ENCODE data around the gene TXNRD2.

TXNRD2 gene

DNA sequence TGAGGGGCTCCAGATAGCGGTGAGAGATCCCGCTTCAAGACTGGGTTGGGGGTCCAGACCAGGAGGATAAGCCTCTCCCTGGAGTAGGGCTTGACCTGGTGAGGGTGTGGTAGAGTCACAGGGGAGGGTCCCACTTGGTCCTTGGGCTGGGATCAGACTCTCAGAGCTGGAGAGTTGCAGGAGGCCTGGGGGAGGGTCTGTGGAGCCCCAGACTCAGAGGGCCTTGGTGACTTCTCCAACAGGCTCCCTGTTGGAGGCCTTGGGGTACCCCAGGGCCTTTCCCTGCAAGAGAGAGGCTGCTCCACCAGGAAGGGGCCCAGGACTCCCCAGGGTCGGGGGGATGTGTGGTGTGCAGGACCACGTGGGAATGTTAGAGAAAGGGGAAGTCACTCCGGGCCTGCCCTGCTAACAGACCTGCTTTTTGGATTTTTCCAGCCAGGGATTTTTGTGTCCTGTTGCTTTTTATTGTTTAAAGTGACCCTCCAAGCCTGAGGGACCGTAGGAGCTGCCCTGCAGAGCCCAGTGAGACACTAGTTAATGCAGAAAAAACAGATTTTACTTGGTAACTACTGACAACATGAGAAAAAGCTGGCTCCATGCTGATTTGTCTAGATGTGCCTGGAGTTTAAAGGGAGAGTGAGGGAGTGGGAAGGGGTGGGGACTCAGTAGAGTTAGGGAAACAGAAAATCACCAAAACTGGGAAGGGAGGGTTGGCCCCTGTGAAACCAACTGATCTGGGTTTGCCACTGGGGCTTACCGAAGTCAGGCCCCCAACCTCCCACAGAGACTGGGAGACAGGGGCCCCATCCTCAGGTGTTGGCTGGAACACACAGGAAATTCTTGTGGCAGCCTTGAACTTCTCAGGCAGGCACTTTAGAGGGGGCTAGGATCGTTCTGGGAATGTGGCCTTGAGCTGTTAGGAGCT is 801 bp upstream of the TXNRD2 start:
- H3K23ac ChIP-seq (ENCODE audit: low read length in 2 of 2) = peak overlapping the region in 1 of 2 experiments; percentile 91
- peak overlapping the region; percentile 58 to 91 for H3K4me3 ChIP-seq (ENCODE audit: insufficient read depth in 1 of 2, low read depth in 1 of 2, low read length in 2 of 2)
- WGBS = 26% methylated on average over 8 of the region's 8 CpGs
- H3K27me3 ChIP-seq (ENCODE audit: control insufficient read depth in 1 of 2, insufficient read depth in 1 of 2, low read length in 2 of 2) = no peaks in the 10 kb centered on the region
- peak overlapping the region; percentile 90 for H2BK15ac ChIP-seq (ENCODE audit: low read depth, poor library complexity, severe bottlenecking)
- H2BK12ac ChIP-seq (ENCODE audit: low read length in 2 of 2) = peak overlapping the region; percentile 77 to 79
- H3K14ac ChIP-seq (ENCODE audit: low read length in 2 of 2) = peak overlapping the region; percentile 87 to 92
- peak overlapping the region; percentile 91 for H4K8ac ChIP-seq (ENCODE audit: low read length)
- H2BK5ac ChIP-seq (ENCODE audit: low read depth, low read length, poor library complexity, severe bottlenecking) = peak overlapping the region; percentile 99
- peak; percentile 68 for DNase-seq
- peaks cover 0 to 3% of the 10 kb centered on the region in 2 experiments for H3K36me3 ChIP-seq (ENCODE audit: control insufficient read depth in 1 of 2, insufficient read depth in 2 of 2, low read depth in 1 of 2, low read length in 2 of 2)
- peak overlapping the region; percentile 91 for H2BK120ac ChIP-seq (ENCODE audit: low read depth, low read length)
- peak overlapping the region; percentile 79 to 96 for H3K18ac ChIP-seq (ENCODE audit: low read depth in 1 of 2, low read length in 2 of 2)
- H3K4me1 ChIP-seq (ENCODE audit: control insufficient read depth, insufficient read depth, low read depth, low read length) = peaks cover 27% of the 10 kb centered on the region
- peak overlapping the region; percentile 68 for H3K4me2 ChIP-seq (ENCODE audit: low read length, poor library complexity, severe bottlenecking)
- peaks cover 7% of the 10 kb centered on the region for H3K79me1 ChIP-seq (replicated peaks; ENCODE audit: low read length, poor library complexity, severe bottlenecking)
- H3K27ac ChIP-seq (ENCODE audit: low read length, poor library complexity, severe bottlenecking) = peak overlapping the region; percentile 97
- peak overlapping the region; percentile 99 for H3K9ac ChIP-seq (ENCODE audit: low read length)
- peak overlapping the region; percentile 98 for H2AK5ac ChIP-seq (ENCODE audit: low read length, severe bottlenecking)
- H4K91ac ChIP-seq (ENCODE audit: low read length) = peak overlapping the region; percentile 93
- H3K4ac ChIP-seq (ENCODE audit: low read depth in 1 of 2, low read length in 2 of 2) = peak overlapping the region; percentile 36 to 56
- H3K9me3 ChIP-seq (ENCODE audit: control insufficient read depth, low read length) = no peaks in the 10 kb centered on the region
- peak overlapping the region; percentile 44 for H2AFZ ChIP-seq (ENCODE audit: low read depth, low read length)

DNA sequence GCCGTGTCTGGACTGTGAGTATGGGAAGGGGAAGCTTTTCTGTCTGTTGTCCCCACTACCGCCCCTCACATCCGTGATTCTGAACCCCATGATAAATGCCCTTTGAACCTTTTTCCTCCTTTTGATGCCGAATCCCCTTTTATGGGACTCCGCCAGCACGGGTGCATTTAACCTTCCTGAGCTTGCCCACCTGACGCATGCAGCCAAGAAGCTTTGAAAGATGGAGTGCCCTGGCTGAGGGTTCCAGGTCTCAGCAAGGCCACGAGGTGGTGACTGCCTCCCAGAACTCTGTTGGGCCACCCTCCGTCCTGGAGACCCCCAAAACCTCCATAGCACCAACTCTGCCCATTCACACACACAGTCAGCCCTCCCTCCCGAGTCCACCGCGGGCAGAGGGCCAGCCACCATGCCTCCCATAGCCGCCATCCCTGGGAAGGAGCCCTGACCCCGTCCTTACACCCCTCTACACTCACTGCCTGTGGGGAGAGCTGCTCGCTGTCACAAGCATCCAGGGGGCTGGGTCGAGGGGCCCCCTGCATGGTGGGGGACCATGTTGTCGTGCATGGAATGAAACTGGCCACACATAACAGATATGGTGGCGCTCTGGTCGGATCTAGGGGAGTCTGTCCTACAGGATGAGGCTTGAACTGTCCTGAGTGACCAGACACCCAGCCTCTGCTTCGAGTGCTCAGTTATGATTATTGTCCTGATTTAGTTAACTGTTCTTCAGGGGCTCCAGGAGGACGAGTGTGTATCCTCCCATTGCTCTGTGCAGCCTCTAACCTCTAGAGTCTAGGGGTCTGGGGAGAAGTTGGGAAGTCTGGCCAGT is 868 bp downstream of the TXNRD2 start:
- Histone ChIP-seq H3K18ac (ENCODE audit: low read depth in 1 of 2, low read length in 2 of 2) (peak overlapping the region; percentile 77 to 79), H3K27ac (ENCODE audit: low read length, poor library complexity, severe bottlenecking) (peak overlapping the region; percentile 74), H3K4me2 (ENCODE audit: low read length, poor library complexity, severe bottlenecking) (peak overlapping the region; percentile 64), H3K4ac (ENCODE audit: low read depth in 1 of 2, low read length in 2 of 2) (peak overlapping the region; percentile 3 to 64), H3K14ac (ENCODE audit: low read length in 2 of 2) (no peak overlapping the region), H3K79me1 (replicated peaks; ENCODE audit: low read length, poor library complexity, severe bottlenecking) (peaks cover 7% of the 10 kb centered on the region), H3K4me1 (ENCODE audit: control insufficient read depth, insufficient read depth, low read depth, low read length) (peaks cover 26% of the 10 kb centered on the region), H3K4me3 (ENCODE audit: insufficient read depth in 1 of 2, low read depth in 1 of 2, low read length in 2 of 2) (peak overlapping the region; percentile 58 to 91), H2BK12ac (ENCODE audit: low read length in 2 of 2) (peak overlapping the region; percentile 32 to 84), H3K23ac (ENCODE audit: low read length in 2 of 2) (no peak overlapping the region), H2AFZ (ENCODE audit: low read depth, low read length) (peak overlapping the region; percentile 36), H2AK5ac (ENCODE audit: low read length, severe bottlenecking) (peak overlapping the region; percentile 64), H4K91ac (ENCODE audit: low read length) (peak overlapping the region; percentile 96), H3K9ac (ENCODE audit: low read length) (peak overlapping the region; percentile 99), H3K36me3 (ENCODE audit: control insufficient read depth in 1 of 2, insufficient read depth in 2 of 2, low read depth in 1 of 2, low read length in 2 of 2) (peaks cover 5% of the 10 kb centered on the region in 2 experiments), H2BK15ac (ENCODE audit: low read depth, poor library complexity, severe bottlenecking) (peak overlapping the region; percentile 98), H3K27me3 (ENCODE audit: control insufficient read depth in 1 of 2, insufficient read depth in 1 of 2, low read length in 2 of 2) (no peaks in the 10 kb centered on the region), H2BK5ac (ENCODE audit: low read depth, low read length, poor library complexity, severe bottlenecking) (peak overlapping the region; percentile 34), H3K9me3 (ENCODE audit: control insufficient read depth, low read length) (peaks cover under 1% of the 10 kb centered on the region), H4K8ac (ENCODE audit: low read length) (peak overlapping the region; percentile 92), H2BK120ac (ENCODE audit: low read depth, low read length) (peak overlapping the region; percentile 61)
- DNase-seq = no peak
- WGBS = 88% methylated on average over 21 of the region's 21 CpGs

DNA sequence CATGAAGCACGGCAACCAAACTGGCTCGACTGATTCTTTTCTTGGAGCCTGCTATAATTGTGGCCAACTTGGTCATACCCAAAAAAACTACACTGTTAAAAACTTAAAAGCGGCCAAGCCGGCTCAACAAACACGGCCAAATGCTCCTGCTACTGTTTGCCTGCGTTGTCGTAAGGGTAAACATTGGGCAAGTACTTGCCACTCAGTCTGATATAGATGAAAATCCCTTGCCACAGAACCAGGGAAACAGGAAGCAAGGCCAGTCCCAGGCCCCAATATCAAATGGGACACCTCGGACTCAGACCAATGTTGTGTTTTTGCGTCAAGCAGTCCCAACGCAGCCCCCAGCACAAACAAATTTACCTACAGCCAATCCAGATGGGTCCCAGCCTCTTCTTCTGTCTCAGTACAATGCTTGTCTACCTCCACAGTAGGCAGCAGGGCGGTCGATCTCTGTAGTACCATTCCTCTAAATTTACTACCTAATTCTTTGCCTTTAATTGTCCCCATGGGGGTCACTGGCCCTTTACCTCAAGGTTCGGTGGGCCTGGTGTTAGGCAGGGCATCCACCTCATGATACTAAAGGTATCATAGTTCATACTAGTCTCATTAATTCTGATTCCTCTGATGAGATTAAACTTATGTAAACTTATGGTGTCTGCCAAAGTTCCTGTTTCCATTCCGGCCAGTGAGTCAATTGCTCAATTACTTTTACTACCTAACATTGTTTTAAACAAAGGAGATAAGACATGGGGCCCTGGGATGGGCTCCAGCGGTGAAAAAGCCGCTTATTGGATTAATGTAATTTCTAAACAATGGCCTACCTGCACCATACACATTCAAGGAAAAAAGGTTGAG is 3.8 kb downstream of the TXNRD2 start:
- Histone ChIP-seq H3K23ac (ENCODE audit: low read length in 2 of 2) (no peak overlapping the region), H3K9ac (ENCODE audit: low read length) (no peak overlapping the region), H3K14ac (ENCODE audit: low read length in 2 of 2) (no peak overlapping the region), H2BK5ac (ENCODE audit: low read depth, low read length, poor library complexity, severe bottlenecking) (no peak overlapping the region), H3K9me3 (ENCODE audit: control insufficient read depth, low read length) (peaks cover 3% of the 10 kb centered on the region), H3K27me3 (ENCODE audit: control insufficient read depth in 1 of 2, insufficient read depth in 1 of 2, low read length in 2 of 2) (no peaks in the 10 kb centered on the region), H3K36me3 (ENCODE audit: control insufficient read depth in 1 of 2, insufficient read depth in 2 of 2, low read depth in 1 of 2, low read length in 2 of 2) (peaks cover 5 to 8% of the 10 kb centered on the region in 2 experiments), H2AK5ac (ENCODE audit: low read length, severe bottlenecking) (no peak overlapping the region), H4K8ac (ENCODE audit: low read length) (no peak overlapping the region), H2BK120ac (ENCODE audit: low read depth, low read length) (no peak overlapping the region), H3K79me1 (replicated peaks; ENCODE audit: low read length, poor library complexity, severe bottlenecking) (peaks cover 7% of the 10 kb centered on the region), H2BK12ac (ENCODE audit: low read length in 2 of 2) (no peak overlapping the region), H2BK15ac (ENCODE audit: low read depth, poor library complexity, severe bottlenecking) (no peak overlapping the region), H4K91ac (ENCODE audit: low read length) (no peak overlapping the region), H3K27ac (ENCODE audit: low read length, poor library complexity, severe bottlenecking) (no peak overlapping the region), H3K18ac (ENCODE audit: low read depth in 1 of 2, low read length in 2 of 2) (no peak overlapping the region), H3K4me2 (ENCODE audit: low read length, poor library complexity, severe bottlenecking) (no peak overlapping the region), H3K4me1 (ENCODE audit: control insufficient read depth, insufficient read depth, low read depth, low read length) (peaks cover 16% of the 10 kb centered on the region), H3K4me3 (ENCODE audit: insufficient read depth in 1 of 2, low read depth in 1 of 2, low read length in 2 of 2) (no peak overlapping the region), H2AFZ (ENCODE audit: low read depth, low read length) (no peak overlapping the region), H3K4ac (ENCODE audit: low read depth in 1 of 2, low read length in 2 of 2) (no peak overlapping the region)
- WGBS = 97% methylated on average over 12 of the region's 16 CpGs
- no peak for DNase-seq
